AG10803 (cell line): ENCODE data around the gene FYTTD1.
"Not testable (repeated sequence)": the region's sequence is repeated elsewhere in the genome, so short reads cannot be mapped to it uniquely, and the experiment has no call there.

Experiments
- DNase-seq: peaks from one replicate; pipeline ENCODE4 v3.0.0; 2010; ENCODE audit warnings: low read depth
- H3K4me3 ChIP-seq: 2 replicates; pipeline ENCODE4 v1.5.1; 2011; ENCODE audit warnings: mild to moderate bottlenecking, low read length, control low read depth
- TF ChIP-seq, protein P1 (sequence below): conservative IDR thresholded peaks from 2 replicates; pipeline ENCODE4 v1.5.1; 2011; ENCODE audit warnings: mild to moderate bottlenecking, low read length, control low read depth, inconsistent platforms

The FYTTD1 gene

DNA sequence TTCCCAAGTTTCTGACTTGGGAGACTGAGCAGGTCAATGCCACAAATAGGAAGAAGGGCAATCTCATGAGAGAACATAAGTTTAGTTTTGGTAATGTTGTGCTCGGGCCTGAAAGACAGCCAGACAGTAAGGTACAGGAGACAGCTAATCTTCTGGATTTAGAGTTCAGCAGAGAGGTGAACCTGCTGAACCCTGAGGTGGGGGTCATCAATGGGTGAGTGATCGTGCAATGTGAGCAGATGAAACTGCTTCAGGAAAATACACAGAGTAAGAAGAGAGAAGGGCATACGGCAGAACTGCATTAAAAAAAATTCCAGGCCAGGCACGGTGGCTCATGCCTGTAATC is 36.2 kb upstream of the FYTTD1 start:
- H3K4me3 ChIP-seq: no peak overlapping the region
- no peak for DNase-seq
- TF ChIP-seq, protein P1, sequence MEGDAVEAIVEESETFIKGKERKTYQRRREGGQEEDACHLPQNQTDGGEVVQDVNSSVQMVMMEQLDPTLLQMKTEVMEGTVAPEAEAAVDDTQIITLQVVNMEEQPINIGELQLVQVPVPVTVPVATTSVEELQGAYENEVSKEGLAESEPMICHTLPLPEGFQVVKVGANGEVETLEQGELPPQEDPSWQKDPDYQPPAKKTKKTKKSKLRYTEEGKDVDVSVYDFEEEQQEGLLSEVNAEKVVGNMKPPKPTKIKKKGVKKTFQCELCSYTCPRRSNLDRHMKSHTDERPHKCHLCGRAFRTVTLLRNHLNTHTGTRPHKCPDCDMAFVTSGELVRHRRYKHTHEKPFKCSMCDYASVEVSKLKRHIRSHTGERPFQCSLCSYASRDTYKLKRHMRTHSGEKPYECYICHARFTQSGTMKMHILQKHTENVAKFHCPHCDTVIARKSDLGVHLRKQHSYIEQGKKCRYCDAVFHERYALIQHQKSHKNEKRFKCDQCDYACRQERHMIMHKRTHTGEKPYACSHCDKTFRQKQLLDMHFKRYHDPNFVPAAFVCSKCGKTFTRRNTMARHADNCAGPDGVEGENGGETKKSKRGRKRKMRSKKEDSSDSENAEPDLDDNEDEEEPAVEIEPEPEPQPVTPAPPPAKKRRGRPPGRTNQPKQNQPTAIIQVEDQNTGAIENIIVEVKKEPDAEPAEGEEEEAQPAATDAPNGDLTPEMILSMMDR: no peak

DNA sequence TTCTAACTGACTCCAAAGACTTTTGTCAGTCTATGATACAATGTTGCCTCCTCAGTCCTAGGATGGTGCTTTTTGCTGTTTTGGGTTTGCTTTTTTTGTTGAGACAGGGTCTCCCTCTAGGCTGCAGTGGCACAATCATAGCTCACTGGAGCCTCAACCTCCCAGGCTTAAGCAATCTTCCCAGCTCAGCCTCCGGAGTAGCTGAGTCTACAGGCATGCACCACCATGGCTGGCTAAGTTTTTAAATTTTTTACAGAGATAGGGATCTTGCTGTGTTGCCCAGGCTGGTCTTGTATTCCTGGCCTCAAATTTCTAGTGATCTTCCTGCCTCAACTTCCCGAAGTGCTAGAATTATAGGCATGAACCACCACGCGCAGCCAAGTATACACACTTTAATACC is 35.4 kb upstream of the FYTTD1 start:
- H3K4me3 ChIP-seq: no peak overlapping the region
- DNase-seq: no peak
- TF ChIP-seq, protein P1: no peak

DNA sequence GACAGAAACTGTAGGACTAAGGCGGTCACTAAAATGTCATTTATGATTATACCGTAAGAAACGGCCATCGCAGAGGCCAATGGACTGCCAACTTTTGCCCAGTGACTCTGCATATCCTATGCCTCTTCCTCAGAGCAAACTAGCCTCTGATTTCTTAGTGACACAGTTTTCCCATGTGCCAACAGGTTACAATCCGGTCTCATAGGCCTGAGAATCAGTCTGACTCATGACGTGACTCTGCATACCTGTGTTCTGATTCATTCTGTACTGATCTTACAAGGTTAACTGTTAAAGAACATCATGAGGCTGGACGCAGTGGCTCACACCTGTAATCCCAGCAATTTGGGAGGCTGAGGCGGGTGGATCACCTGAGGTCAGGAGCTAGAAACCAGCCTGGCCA is 30.8 kb upstream of the FYTTD1 start:
- no peak overlapping the region for H3K4me3 ChIP-seq
- TF ChIP-seq, protein P1: no peak
- peak; percentile 71 for DNase-seq

DNA sequence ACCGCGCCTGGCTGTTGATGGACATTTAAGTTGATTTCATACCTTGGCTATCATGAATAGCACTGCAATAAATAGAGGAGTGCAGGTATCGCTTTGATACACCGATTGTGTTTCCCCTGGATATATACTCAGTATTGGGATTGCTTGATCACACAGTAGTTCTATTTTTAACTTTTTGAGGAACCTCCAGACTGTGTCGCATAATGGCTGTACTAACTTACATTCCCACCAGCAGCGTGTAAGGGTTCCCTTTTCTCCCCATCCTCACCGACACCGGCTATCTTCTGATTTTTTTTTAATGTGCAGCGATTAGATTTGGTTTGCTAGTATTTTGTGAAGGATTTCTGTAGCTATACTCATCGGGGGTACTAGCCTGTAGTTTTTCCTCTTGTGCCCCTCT is 29.0 kb upstream of the FYTTD1 start:
- H3K4me3 ChIP-seq: no peak overlapping the region
- TF ChIP-seq, protein P1: no peak
- no peak for DNase-seq

DNA sequence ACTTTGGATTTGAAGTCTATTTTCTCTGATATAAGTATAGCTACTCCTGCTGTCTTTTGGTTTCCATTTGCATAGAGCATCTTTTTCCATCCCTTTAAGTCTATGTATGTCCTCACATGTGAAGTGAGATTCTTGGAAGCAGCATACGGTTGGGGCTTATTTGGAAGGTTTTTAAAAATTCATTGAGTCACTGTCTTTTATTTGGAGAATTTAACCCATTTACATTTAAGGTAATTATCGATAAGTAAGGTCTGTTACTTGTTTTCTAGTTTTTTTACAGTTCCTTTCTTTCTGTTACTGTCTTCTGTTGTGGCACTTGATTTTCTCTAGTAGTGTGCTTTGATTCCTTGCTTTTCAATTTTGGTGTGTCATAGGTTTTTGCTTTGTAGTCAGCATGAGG is 26.9 kb upstream of the FYTTD1 start:
- no peak overlapping the region for H3K4me3 ChIP-seq
- TF ChIP-seq, protein P1: no peak
- DNase-seq: no peak

DNA sequence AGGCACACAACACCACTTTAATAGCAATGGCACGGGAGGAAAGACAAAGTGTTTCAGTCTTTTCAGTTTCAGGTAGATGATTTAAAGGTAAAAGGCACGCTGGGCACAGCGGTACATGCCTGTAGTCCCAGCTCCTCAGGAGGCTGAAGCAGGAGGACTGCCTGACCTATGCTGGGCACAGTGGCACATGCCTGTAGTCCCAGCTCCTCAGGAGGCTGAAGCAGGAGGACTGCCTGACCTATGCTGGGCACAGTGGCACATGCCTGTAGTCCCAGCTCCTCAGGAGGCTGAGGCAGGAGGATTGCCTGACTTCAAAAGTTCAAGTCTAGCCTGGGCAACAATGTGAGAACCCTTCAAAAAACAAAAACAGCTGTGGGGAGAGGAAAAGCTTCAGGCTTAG is 21.8 kb upstream of the FYTTD1 start:
- not testable (repeated sequence) for H3K4me3 ChIP-seq, DNase-seq

DNA sequence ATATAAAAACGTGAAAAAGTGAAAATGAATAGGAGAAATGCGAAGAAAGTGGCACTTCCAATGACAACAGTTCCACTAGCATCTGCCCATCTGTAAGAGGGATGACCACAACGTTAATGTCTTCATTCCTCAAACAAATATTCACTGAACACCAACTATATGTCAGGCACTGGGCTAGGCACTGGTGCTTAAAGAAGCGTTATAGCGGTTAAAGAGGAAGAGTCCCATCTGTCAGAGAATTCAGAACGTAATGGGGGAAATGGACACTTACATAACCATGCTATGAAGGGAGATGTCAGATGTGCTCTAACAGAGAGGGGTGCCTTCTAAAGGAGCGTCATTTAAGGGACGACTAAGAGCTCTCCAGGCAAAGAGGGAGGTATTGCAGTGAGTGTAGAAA is 21.2 kb upstream of the FYTTD1 start:
- no peak overlapping the region for H3K4me3 ChIP-seq
- TF ChIP-seq, protein P1: no peak
- no peak for DNase-seq

DNA sequence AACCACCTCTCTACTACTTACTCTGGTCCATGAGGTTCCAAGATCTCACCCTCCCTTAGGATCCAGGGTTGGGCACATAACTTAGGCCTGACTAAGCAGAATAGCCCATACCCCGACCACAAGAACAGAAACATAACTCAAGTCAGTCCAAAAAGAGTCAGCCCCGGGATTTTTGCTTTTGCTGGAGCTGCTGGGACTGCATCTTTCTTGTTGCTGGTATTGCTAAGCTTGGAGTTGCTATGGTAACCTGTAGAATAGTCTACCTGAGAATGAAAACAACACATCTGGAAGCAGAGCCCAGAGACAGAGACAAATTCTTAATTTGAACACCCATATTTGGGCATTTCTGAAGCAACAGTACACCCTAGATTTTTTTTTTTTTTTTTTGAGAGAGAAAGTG is 19.5 kb upstream of the FYTTD1 start:
- DNase-seq: peak; percentile 85
- no peak overlapping the region for H3K4me3 ChIP-seq
- TF ChIP-seq, protein P1: no peak

DNA sequence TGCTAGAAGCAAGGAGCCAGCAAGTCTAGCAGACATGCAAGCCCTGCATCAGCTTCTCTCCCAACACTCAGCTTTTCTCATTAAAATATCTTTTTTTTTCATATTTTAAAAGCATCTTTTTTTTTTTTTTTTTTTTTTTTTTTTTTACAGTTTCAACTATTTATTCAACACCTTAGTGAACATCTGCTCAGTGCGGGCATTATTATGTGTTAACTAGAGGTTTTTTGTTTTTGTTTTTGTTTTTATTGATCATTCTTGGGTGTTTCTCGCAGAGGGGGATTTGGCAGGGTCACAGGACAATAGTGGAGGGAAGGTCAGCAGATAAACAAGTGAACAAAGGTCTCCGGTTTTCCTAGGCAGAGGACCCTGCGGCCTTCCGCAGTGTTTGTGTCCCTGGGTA is 18.9 kb upstream of the FYTTD1 start:
- not testable (repeated sequence) for H3K4me3 ChIP-seq, DNase-seq

DNA sequence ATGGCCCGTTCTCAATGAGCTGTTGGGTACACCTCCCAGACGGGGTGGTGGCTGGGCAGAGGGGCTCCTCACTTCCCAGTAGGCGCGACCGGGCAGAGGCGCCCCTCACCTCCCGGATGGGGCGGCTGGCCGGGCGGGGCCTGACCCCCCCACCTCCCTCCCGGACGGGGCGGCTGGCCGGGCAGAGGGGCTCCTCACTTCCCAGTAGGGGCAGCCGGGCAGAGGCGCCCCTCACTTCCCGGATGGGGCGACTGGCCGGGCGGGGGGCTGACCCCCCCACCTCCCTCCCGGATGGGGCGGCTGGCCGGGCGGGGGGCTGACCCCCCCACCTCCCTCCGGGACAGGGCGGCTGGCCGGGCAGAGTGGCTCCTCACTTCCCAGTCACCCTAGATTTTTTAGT is 18.2 kb upstream of the FYTTD1 start:
- DNase-seq, H3K4me3 ChIP-seq: not testable (repeated sequence)
